Cortex of kidney (tissue), 1 donor: Measurements from ENCODE around the gene GABRG3.

Experiments used
- DNase-seq: peaks from one replicate; lab custom pipeline; 2025; lab: John Stamatoyannopoulos, UW

GABRG3 gene

GRCh38 chr15:27579738-27580137 lies 608.8 kb downstream of the GABRG3 start:
- DNase-seq, result no peak

- DNase-seq, result no peak
These were observed 611.9 kb downstream of the GABRG3 start for GRCh38 chr15:27582726-27583410.

GRCh38 chr15:27583651-27584050 lies 612.7 kb downstream of the GABRG3 start:
- DNase-seq, result no peak

GRCh38 chr15:27585041-27585640 lies 614.2 kb downstream of the GABRG3 start:
- no peak for DNase-seq

- DNase-seq, result no peak
These were observed 616.8 kb downstream of the GABRG3 start for GRCh38 chr15:27587810-27588209.

- DNase-seq, result no peak
These were observed 618.3 kb downstream of the GABRG3 start for GRCh38 chr15:27589260-27589659.

- DNase-seq, result no peak
These were observed 618.8 kb downstream of the GABRG3 start for GRCh38 chr15:27589782-27590181.
